CD4-positive, alpha-beta T cell (primary cell): ENCODE results near the gene ABI3. TPM values are rescaled to one million over a fixed set of nuclear protein-coding genes. Genes with fewer than 3 reads are reported as not detected.

Source experiments
- ATAC-seq: fragments of 200-7000 bp; cut with Tn5 transposase; one replicate; pipeline ENCODE4 v1.10.0; 2022; ENCODE audit warnings: mild to moderate bottlenecking; ENCODE audit not compliant: poor library complexity
- CTCF ChIA-PET: fragments of 350-600 bp; sonication (Branson Sonifier 250); formaldehyde crosslinking; loops from one replicate; lab custom pipeline; 2021; ENCODE audit warnings: antibody characterized with exemption, inconsistent platforms; lab: Charles Lee
- POLR2A ChIA-PET: fragments of 350-600 bp; sonication (Branson Sonifier 250); formaldehyde crosslinking; loops from one replicate; lab custom pipeline; 2021; ENCODE audit warnings: antibody characterized with exemption, inconsistent platforms; lab: Charles Lee
- DNase-seq, 14 experiments: peaks; one replicate each; pipeline ENCODE4 v3.0.0-alpha.2; 2013 to 2020; ENCODE audit warnings: mixed read lengths in 2 of 14
- H3K27ac ChIP-seq, 2 donors: one replicate each; pipeline versions ENCODE4 v1.5.1 to v1.7.0; 2013; ENCODE audit warnings: low read length in 2 of 2, low read depth in 1 of 2, mild to moderate bottlenecking in 1 of 2
- H3K27me3 ChIP-seq, 2 experiments: 1 replicate in 1 of 2; 2 replicates in 1 of 2; pipeline versions ENCODE4 v1.6.1 to v1.7.0; 2013; ENCODE audit warnings: low read length in 2 of 2, control low read depth in 1 of 2, mild to moderate bottlenecking in 1 of 2, moderate library complexity in 1 of 2; ENCODE audit not compliant: insufficient read depth in 2 of 2, control insufficient read depth in 1 of 2
- H3K36me3 ChIP-seq: one replicate; pipeline ENCODE4 v1.6.1; 2013; ENCODE audit warnings: low read length, control low read depth; ENCODE audit not compliant: insufficient read depth
- H3K4me1 ChIP-seq: one replicate; pipeline ENCODE4 v1.6.1; 2013; ENCODE audit warnings: low read length, control low read depth; ENCODE audit not compliant: insufficient read depth
- H3K4me3 ChIP-seq: one replicate; pipeline ENCODE4 v1.5.1; 2013; ENCODE audit warnings: mild to moderate bottlenecking, low read length, moderate library complexity
- H3K9me3 ChIP-seq, 2 experiments: 1 replicate in 1 of 2; 2 replicates in 1 of 2; pipeline versions ENCODE4 v1.6.1 to v1.7.0; 2013; ENCODE audit warnings: low read length in 2 of 2, mild to moderate bottlenecking in 2 of 2, control low read depth in 1 of 2, moderate library complexity in 1 of 2; ENCODE audit not compliant: control insufficient read depth in 1 of 2, insufficient read depth in 1 of 2
- H3K27ac Mint-ChIP-seq: one replicate; pipeline ENCODE4 v1.8.0; 2020; ENCODE audit warnings: mixed read lengths
- H3K27me3 Mint-ChIP-seq: one replicate; pipeline ENCODE4 v1.8.0; 2021; ENCODE audit warnings: mixed read lengths
- H3K36me3 Mint-ChIP-seq: one replicate; pipeline ENCODE4 v1.8.0; 2021; ENCODE audit warnings: low read depth, mixed read lengths
- H3K4me1 Mint-ChIP-seq: one replicate; pipeline ENCODE4 v1.8.0; 2021; ENCODE audit warnings: low read depth, mixed read lengths
- H3K4me3 Mint-ChIP-seq: one replicate; pipeline ENCODE4 v1.8.0; 2020; ENCODE audit warnings: mild to moderate bottlenecking, mixed read lengths
- H3K9me3 Mint-ChIP-seq: one replicate; pipeline ENCODE4 v1.8.0; 2020; ENCODE audit warnings: mixed read lengths
- intact Hi-C, 2 experiments: fragments of 100-400 bp; cut with DNase I in 1 of 2; cut with micrococcal nuclease in 1 of 2; formaldehyde crosslinking; loops; one replicate each; pipeline versions ENCODE4 v1.15.1 to v1.9.0; 2023 to 2025; cut with DNase I, micrococcal nuclease
- total RNA-seq, 174 experiments: library from RNA in 2 of 174; stranded (reverse) in 2 of 174; gene quantifications; one replicate each; pipeline ENCODE4 v1.2.3 and lab custom pipeline; 2021 to 2026
- TF ChIP-seq, protein P1 (sequence below): fragments of 200-600 bp; IDR thresholded peaks from one replicate; pipeline ENCODE4 v1.8.0; 2022; ENCODE audit warnings: antibody characterized with exemption, mild to moderate bottlenecking

The ABI3 gene
- total RNA-seq, 2 experiments from 2014 or later: 5.6 to 5.8 TPM

DNA sequence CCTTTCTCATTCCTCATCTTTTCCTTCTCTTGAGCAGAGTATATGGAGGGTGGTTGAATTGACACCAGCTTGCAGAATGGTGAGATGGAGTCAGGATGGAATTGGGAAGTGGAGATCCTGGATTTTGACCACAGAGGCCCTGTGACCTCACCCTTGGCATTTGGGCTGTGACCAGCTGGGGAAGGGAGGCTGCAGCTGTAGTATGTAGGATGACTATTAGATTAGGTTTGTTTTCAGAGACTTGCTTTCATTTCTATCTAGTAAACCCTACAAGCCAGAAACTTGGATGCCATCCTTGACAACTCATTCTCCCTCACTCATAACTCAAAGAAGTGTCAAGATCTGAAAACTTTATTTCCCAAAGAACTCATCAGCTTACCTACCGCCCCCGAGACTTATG is 6.0 kb upstream of the ABI3 start:
- TF ChIP-seq, protein P1, sequence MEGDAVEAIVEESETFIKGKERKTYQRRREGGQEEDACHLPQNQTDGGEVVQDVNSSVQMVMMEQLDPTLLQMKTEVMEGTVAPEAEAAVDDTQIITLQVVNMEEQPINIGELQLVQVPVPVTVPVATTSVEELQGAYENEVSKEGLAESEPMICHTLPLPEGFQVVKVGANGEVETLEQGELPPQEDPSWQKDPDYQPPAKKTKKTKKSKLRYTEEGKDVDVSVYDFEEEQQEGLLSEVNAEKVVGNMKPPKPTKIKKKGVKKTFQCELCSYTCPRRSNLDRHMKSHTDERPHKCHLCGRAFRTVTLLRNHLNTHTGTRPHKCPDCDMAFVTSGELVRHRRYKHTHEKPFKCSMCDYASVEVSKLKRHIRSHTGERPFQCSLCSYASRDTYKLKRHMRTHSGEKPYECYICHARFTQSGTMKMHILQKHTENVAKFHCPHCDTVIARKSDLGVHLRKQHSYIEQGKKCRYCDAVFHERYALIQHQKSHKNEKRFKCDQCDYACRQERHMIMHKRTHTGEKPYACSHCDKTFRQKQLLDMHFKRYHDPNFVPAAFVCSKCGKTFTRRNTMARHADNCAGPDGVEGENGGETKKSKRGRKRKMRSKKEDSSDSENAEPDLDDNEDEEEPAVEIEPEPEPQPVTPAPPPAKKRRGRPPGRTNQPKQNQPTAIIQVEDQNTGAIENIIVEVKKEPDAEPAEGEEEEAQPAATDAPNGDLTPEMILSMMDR: no peak
- H3K36me3 Mint-ChIP-seq: no peaks in the 10 kb centered on the region
- H3K27me3 ChIP-seq: no peaks in the 10 kb centered on the region
- no peaks in the 10 kb centered on the region for H3K9me3 ChIP-seq
- peaks cover 26% of the 10 kb centered on the region for H3K4me1 ChIP-seq
- ATAC-seq (no peak), DNase-seq (no peak)
- no peaks in the 10 kb centered on the region for H3K9me3 Mint-ChIP-seq
- no peak overlapping the region for H3K4me3 ChIP-seq
- no peaks in the 10 kb centered on the region for H3K27me3 Mint-ChIP-seq
- H3K4me1 Mint-ChIP-seq: peaks cover 16% of the 10 kb centered on the region
- peaks cover 3% of the 10 kb centered on the region for H3K36me3 ChIP-seq
- CTCF ChIA-PET: interaction anchor here (0.9 kb wide), 1 partner anchor 12 kb away, joined by 3 read pairs; no protein-coding TSS in a partner anchor
- H3K4me3 Mint-ChIP-seq: no peak overlapping the region
- intact Hi-C loops: no loop called here
- no peak overlapping the region for H3K27ac Mint-ChIP-seq
- POLR2A ChIA-PET: interaction anchor here (1.1 to 2.2 kb wide), 2 partner anchors 9 to 12 kb away, joined by 3 to 12 read pairs; no protein-coding TSS in a partner anchor
- no peak overlapping the region for H3K27ac ChIP-seq

DNA sequence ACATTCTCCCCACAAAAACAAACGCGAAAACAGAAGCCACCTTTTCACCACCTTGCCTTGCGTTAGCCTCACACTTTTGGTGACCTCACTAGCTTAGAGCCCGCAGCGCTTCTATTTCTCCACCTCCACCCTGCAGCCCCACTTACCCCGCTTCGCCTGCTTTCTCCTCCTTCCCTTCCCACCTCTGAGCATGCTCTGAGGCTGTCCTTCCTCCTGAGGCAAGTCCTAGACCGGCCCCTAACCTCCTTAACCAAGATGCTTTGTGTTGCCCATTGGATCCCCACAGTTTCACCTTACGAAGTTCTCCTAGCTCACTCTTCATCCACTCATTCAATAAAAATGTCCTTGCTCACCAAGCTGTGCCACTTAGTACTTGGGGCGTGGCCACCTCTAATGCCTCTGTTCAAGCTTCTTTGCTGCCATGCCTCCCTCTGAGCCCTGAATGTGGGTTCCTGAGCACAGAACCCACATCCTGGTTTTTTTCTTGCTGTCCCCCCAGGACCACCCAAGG is 1.4 kb upstream of the ABI3 start:
- peaks cover 6% of the 10 kb centered on the region for H3K36me3 ChIP-seq
- no peaks in the 10 kb centered on the region for H3K27me3 ChIP-seq
- TF ChIP-seq, protein P1: no peak
- peaks cover 68% of the 10 kb centered on the region for H3K4me1 ChIP-seq
- peak in 3 of 14 experiments; percentile 44 to 47 (median 45) for DNase-seq
- no peaks in the 10 kb centered on the region for H3K27me3 Mint-ChIP-seq
- no peaks in the 10 kb centered on the region for H3K9me3 Mint-ChIP-seq
- peak overlapping the region; percentile 31 to 53 for H3K27ac ChIP-seq
- H3K36me3 Mint-ChIP-seq: no peaks in the 10 kb centered on the region
- peaks cover 59% of the 10 kb centered on the region for H3K4me1 Mint-ChIP-seq
- ChIA-PET CTCF (interaction anchor here (0.6 to 2.1 kb wide), 4 partner anchors 15 to 28 kb away, joined by 3 to 6 read pairs (median 5); no protein-coding TSS in a partner anchor), POLR2A (interaction anchor here (0.9 to 4.0 kb wide), 6 partner anchors 8 to 16 kb away, joined by 3 to 53 read pairs (median 4); no protein-coding TSS in a partner anchor)
- peak overlapping the region; percentile 95 for H3K4me3 Mint-ChIP-seq
- peak overlapping the region; percentile 6 for H3K4me3 ChIP-seq
- intact Hi-C loops: no loop called here
- no peaks in the 10 kb centered on the region for H3K9me3 ChIP-seq
- H3K27ac Mint-ChIP-seq: peak overlapping the region; percentile 73
- peak; percentile 36 for ATAC-seq

DNA sequence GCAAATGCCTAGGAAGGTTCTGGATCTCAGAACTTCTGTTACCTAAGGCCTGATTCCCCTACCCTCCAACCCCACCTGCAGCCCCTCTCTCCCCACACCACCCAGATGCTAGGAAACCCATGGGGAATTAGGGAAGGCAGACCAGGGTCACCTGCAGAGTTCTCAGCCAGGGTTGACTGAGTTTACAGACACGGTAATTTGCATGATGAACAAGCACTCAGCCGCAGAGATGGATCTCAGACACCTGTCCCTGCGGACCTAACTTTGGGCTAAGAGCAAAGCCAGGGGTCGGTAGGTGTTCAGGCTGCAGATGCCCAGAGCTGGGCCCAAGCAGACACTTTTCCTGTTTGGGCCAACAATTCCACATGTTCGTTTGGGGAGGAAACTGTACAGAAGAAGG is 2.9 kb downstream of the ABI3 start:
- Histone ChIP-seq H3K4me1 (peaks cover 99% of the 10 kb centered on the region), H3K27me3 (no peaks in the 10 kb centered on the region), H3K27ac (peak overlapping the region in 1 of 2 donors; percentile 5), H3K36me3 (peaks cover 8% of the 10 kb centered on the region), H3K9me3 (no peaks in the 10 kb centered on the region), H3K4me3 (peak overlapping the region; percentile 67)
- DNase-seq (no peak), ATAC-seq (no peak)
- POLR2A ChIA-PET: interaction anchor here (1.2 to 3.6 kb wide), 2 partner anchors 11 to 21 kb away, joined by 5 to 21 read pairs; no protein-coding TSS in a partner anchor
- CTCF ChIA-PET: no interaction called here
- H3K36me3 Mint-ChIP-seq: peaks cover 12% of the 10 kb centered on the region
- intact Hi-C loops: no loop called here
- peaks cover 91% of the 10 kb centered on the region for H3K4me1 Mint-ChIP-seq
- no peaks in the 10 kb centered on the region for H3K9me3 Mint-ChIP-seq
- peak overlapping the region; percentile 49 for H3K4me3 Mint-ChIP-seq
- TF ChIP-seq, protein P1: no peak
- H3K27ac Mint-ChIP-seq: peak overlapping the region; percentile 73
- H3K27me3 Mint-ChIP-seq: no peaks in the 10 kb centered on the region
